A673 (cell line): ENCODE results near the gene DCAF15. TPM values are rescaled to one million over a fixed set of nuclear protein-coding genes. Genes with fewer than 3 reads are reported as not detected.

ENCODE experiments used
- BruUV-seq: library from RNA; stranded (reverse); fragments of 400-500 nt; replicated peaks from 2 replicates; lab custom pipeline; 2021; lab: Mats Ljungman, UMichigan
- CTCF ChIA-PET: fragments of 300-600 bp; sonication (Branson Sonifier 250); formaldehyde crosslinking; loops from one replicate; lab custom pipeline; 2022; ENCODE audit warnings: antibody characterized with exemption; lab: Charles Lee
- POLR2A ChIA-PET: fragments of 300-600 bp; sonication (Branson Sonifier 250); formaldehyde crosslinking; loops from one replicate; lab custom pipeline; 2022; ENCODE audit warnings: antibody characterized with exemption; ENCODE audit not compliant: low non-redundant PET; lab: Charles Lee
- DNase-seq: peaks from one replicate; pipeline ENCODE4 v3.0.0-alpha.2; 2015; ENCODE audit warnings: low spot score
- H3K27ac ChIP-seq: fragments of 200-600 bp; sonication (generic); 2 replicates; pipeline ENCODE4 v1.5.1; 2016; ENCODE audit warnings: mixed run types, low read depth, mild to moderate bottlenecking, mixed read lengths, antibody characterized with exemption, low read length; ENCODE audit not compliant: poor library complexity, severe bottlenecking
- H3K27me3 ChIP-seq: fragments of 200-600 bp; sonication (generic); replicated peaks from 2 replicates; pipeline ENCODE4 v1.6.1; 2017; ENCODE audit warnings: mixed run types, low read depth, mild to moderate bottlenecking, mixed read lengths, antibody characterized with exemption, low read length; ENCODE audit not compliant: insufficient read depth, poor library complexity
- H3K36me3 ChIP-seq: fragments of 200-600 bp; sonication (generic); 2 replicates; pipeline ENCODE4 v1.6.1; 2016; ENCODE audit warnings: mixed run types, mild to moderate bottlenecking, mixed read lengths, antibody characterized with exemption, low read length; ENCODE audit not compliant: insufficient read depth, poor library complexity, severe bottlenecking
- H3K4me1 ChIP-seq: fragments of 200-600 bp; sonication (generic); 2 replicates; pipeline ENCODE4 v1.6.1; 2017; ENCODE audit warnings: mixed run types, mild to moderate bottlenecking, mixed read lengths, antibody characterized with exemption, low read length; ENCODE audit not compliant: insufficient read depth, poor library complexity, severe bottlenecking
- H3K4me3 ChIP-seq: fragments of 200-600 bp; sonication (generic); 2 replicates; pipeline ENCODE4 v1.5.1; 2016; ENCODE audit warnings: low read depth, mixed run types, mild to moderate bottlenecking, mixed read lengths, low read length; ENCODE audit not compliant: poor library complexity, severe bottlenecking
- H3K9me3 ChIP-seq: fragments of 200-600 bp; sonication (generic); 2 replicates; pipeline ENCODE4 v1.6.1; 2016; ENCODE audit warnings: mixed run types, low read depth, mild to moderate bottlenecking, mixed read lengths, antibody characterized with exemption, low read length; ENCODE audit not compliant: poor library complexity, severe bottlenecking
- CTCF ChIP-seq: fragments of 300-800, 200-600 bp; sonication (generic); conservative IDR thresholded peaks from 2 replicates; pipeline ENCODE4 v1.5.1; 2017; ENCODE audit warnings: low read depth, mild to moderate bottlenecking, antibody characterized with exemption, low read length, moderate library complexity, mixed read lengths
- EZH2 ChIP-seq: fragments of 200-600 bp; sonication (generic); IDR thresholded peaks from 2 replicates; pipeline ENCODE4 v1.6.1; 2017; ENCODE audit warnings: borderline replicate concordance, low read depth, mild to moderate bottlenecking, mixed read lengths, antibody characterized with exemption, low read length; ENCODE audit not compliant: poor library complexity, severe bottlenecking
- intact Hi-C: fragments of 100-400 bp; cut with micrococcal nuclease; formaldehyde crosslinking; loops from one replicate; pipeline ENCODE4 v1.10.0; 2022; ENCODE audit not compliant: unreplicated experiment
- total RNA-seq: library from RNA; stranded (reverse); gene quantifications from 2 replicates; pipeline ENCODE4 v1.2.3, GENCODE V29; 2021

The DCAF15 gene
- total RNA-seq, 1 experiment from 2014 or later = 65.4 TPM

GRCh38 chr19:13914777-13915176 is 37.5 kb upstream of the DCAF15 start:
- no peak overlapping the region for H3K27ac ChIP-seq
- no peak overlapping the region for H3K4me3 ChIP-seq
- BruUV-seq = no TSS peak
- POLR2A ChIA-PET = no interaction called here
- H3K9me3 ChIP-seq = no peaks in the 10 kb centered on the region
- H3K27me3 ChIP-seq = no peaks in the 10 kb centered on the region
- DNase-seq = no peak
- intact Hi-C loops = no loop called here
- CTCF ChIA-PET = no interaction called here
- TF ChIP-seq CTCF (no peak), EZH2 (no peak)
- H3K4me1 ChIP-seq = no peaks in the 10 kb centered on the region
- peaks cover 12% of the 10 kb centered on the region for H3K36me3 ChIP-seq

GRCh38 chr19:13917888-13918406 is 34.4 kb upstream of the DCAF15 start:
- DNase-seq = no peak
- BruUV-seq = no TSS peak
- TF ChIP-seq EZH2 (no peak), CTCF (no peak)
- Histone ChIP-seq H3K9me3 (peaks cover 5% of the 10 kb centered on the region), H3K27me3 (no peaks in the 10 kb centered on the region), H3K4me1 (no peaks in the 10 kb centered on the region), H3K4me3 (no peak overlapping the region), H3K36me3 (peaks cover 28% of the 10 kb centered on the region), H3K27ac (no peak overlapping the region)
- CTCF ChIA-PET = no interaction called here
- intact Hi-C loops = no loop called here
- POLR2A ChIA-PET = no interaction called here

GRCh38 chr19:13918726-13919411 is 33.4 kb upstream of the DCAF15 start:
- TF ChIP-seq CTCF (no peak), EZH2 (no peak)
- peaks cover 5% of the 10 kb centered on the region for H3K9me3 ChIP-seq
- POLR2A ChIA-PET = no interaction called here
- CTCF ChIA-PET = no interaction called here
- intact Hi-C loops = no loop called here
- H3K4me3 ChIP-seq = no peak overlapping the region
- peaks cover 22% of the 10 kb centered on the region for H3K36me3 ChIP-seq
- H3K27ac ChIP-seq = no peak overlapping the region
- no peaks in the 10 kb centered on the region for H3K27me3 ChIP-seq
- no peak for DNase-seq
- no peaks in the 10 kb centered on the region for H3K4me1 ChIP-seq
- BruUV-seq = no TSS peak
